Activated effector memory CD4-positive, alpha-beta T cell treated with anti-CD3 and anti-CD28 coated beads, Interleukin-2, amount 50 U/mL, for 16 hours (primary cell): ENCODE data around the gene ZMPSTE24.

Source experiments
- DNase-seq: peaks from one replicate; pipeline ENCODE4 v3.0.0-alpha.2; 2020

The ZMPSTE24 gene

DNA sequence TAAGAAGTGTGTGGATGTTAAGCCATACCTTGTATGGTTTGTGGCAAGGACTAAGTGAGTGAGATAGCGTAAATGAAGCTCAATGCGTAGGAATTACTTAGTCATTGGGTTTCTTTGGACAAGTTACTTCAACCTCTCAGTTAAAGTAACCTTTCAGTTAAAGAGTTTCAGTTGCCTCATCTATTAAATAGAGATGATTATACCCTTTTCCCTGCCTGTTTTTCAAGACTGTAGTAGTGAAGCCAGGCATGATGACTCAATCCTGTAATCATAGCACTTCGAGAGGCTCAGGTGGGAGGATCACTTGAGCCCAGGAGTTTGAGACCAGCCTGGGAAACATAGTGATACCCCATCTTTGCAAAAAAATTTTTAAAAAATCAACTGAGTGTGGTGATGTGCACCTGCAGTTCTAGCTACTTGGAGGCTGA, 6.3 kb downstream of the ZMPSTE24 start:
- DNase-seq: no peak

DNA sequence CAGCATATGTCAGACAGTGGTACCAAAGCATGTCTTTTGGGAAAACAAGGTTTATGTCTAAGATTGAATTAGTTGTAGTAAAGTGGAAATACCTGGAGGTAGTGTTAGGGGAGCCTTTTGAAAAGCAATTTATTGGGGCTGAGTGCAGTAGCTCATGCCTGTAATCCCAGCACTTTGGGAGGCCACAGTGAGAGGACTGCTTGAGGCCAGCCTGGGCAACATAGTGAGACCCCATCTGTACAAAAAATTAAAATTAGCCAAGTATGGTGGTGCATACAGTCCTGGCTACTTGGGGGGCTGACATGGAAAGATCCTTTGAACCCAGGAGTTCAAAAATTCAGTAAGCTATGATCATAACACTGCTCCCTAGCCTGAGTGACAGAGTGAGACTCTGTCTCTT, 7.3 kb downstream of the ZMPSTE24 start:
- no peak for DNase-seq

DNA sequence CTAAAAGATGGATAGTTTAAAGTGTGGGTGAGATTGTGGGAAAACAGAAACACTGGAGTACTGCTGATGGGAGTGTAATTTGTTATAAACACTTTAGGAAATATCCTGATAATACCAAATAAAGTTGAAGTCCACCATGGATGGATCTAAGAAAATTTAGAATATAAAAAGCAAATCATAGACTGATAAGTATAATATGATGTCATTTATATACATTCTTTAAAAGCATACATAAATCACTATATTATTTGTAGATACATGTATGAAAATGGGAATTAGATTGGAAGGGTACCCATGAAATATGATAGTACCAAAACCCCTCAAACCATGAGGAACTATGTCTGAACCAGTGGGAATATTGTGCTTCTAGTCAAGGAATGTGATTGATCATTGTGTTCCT, 7.9 kb downstream of the ZMPSTE24 start:
- no peak for DNase-seq

GRCh38 chr1:40266786-40267535, 8.9 kb downstream of the ZMPSTE24 start:
- DNase-seq: no peak

DNA sequence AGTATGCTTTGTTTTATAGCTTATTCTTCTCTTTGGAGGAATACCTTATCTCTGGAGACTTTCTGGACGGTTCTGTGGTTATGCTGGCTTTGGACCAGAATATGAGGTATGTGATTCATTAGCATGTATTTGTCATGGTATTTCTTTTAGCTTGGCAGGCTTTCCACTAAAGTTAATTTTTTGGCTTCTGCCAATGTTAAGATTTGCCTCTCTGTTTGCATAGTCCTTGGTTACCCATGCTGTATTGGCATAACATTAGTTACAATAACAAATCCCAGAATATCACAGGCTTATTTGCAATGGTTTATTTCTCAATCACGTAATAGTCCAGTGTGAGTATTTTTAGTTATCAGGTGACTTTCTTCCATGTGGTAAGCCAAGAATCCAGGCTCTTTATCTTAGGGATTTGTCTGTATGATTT, 9.7 kb downstream of the ZMPSTE24 start:
- no peak for DNase-seq

- no peak for DNase-seq
Measured at GRCh38 chr1:40268211-40268610, 10.2 kb downstream of the ZMPSTE24 start.

- DNase-seq: no peak
Measured at GRCh38 chr1:40270152-40270834, 12.3 kb downstream of the ZMPSTE24 start.

GRCh38 chr1:40272653-40273213, 14.7 kb downstream of the ZMPSTE24 start:
- DNase-seq: no peak

DNA sequence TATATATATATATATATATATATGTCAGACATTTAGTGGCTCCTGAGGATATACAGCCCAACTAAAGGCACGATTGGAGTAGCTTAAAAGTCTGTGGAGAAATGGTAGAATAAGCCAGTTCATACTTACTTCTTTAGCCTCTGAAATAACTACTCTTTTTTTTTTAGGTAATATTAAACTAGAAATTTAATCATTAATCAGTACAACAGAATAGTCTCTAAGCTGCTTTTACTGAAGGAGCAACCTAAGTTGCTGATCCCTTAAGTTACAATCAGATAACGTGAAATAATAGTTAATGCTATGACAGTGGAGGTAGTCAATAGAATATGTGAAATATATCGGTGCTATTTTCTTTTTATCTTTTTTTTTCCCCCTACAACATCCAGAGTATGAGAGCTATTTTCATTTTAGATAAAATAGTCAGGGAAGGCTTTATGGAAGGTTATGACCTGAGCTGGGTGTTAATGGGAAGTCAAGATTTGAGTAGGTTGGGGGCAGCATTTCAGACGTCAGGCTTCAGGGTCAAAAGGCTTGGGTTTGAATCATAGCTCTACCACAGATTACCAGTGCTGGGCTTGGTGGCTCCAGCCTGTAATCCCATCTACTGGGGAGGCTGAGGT, 15.6 kb downstream of the ZMPSTE24 start:
- no peak for DNase-seq

- no peak for DNase-seq
Measured at GRCh38 chr1:40274331-40274730, 16.3 kb downstream of the ZMPSTE24 start.

- no peak for DNase-seq
Measured at GRCh38 chr1:40276122-40276521, 18.1 kb downstream of the ZMPSTE24 start.

- no peak for DNase-seq
Measured at GRCh38 chr1:40281853-40282252, 23.8 kb downstream of the ZMPSTE24 start.

DNA sequence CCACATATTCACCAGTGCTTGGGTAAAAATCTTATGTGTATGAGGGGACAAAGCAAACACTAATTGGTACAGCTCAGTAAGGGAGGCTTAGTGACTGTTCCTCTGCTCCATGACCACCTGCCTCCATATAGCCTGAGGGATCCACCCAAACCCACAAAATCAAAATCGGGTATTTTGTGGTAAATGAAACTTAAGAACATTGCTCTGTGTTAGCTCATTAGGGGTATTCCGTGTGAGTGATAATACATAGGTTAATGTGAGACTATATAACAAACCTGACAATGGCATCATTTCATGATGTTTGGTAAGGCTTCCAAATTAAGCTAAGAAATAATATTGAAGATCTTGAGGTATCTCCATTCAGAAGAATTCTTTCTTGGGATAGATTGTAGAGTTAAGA, 33.3 kb downstream of the ZMPSTE24 start:
- no peak for DNase-seq

DNA sequence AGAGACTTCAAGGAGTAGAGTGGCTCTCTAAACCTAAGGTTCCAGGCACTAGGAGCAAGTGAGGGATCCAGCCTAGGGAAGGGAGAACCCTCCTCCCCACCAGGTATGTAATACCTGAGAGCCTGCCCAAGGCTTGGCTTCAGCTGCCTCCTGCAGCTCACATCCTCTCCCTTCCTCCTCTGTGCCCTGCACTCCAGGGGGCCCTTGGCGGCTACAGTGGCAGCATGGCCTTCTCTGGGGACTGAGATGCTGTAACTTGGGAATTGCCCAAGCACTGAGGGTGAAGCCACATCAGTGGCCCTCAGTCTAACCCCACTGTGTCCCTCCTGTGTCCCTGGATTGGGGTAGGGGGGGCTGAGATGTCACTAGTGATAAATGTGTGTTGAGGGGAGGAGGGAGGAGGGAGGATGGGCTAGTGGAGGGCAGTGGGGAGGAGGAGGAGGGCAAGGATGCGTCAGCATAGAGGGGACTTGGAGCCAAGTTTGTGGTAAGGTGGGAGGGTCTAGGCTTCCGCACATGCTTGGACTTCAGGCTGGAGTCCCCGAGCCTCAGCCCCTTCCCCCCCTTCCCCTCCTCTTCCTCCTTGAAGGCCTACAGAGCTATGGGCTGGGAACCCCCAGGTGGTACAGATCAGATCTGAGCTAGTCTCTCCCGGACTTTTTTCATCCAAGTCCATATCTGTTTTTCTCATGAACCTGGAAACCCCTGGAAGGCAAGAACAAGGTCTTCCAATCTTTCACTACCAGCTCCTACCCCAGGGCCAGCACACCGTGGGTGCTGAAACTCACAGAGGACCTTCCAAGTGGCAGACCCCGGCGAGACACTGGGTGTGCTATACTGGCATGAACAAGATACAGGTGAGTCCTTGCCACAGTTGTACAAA, 41.6 kb downstream of the ZMPSTE24 start:
- DNase-seq: no peak

DNA sequence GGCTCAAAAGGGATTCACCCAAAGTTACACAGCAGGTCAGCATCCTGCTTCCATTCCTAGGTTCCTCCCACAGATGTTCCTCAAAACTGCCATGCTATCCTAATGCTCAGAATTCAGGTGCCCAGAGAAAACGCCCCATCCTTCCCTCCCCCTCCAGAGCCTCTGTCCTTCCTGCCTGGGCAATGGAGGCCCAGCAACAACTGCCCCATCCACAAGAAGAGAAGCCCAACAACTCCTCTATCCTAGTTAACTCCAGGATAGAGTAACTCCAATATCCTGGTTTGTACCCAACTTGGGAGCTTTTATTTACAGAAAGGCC, 42.2 kb downstream of the ZMPSTE24 start:
- DNase-seq: no peak

- no peak for DNase-seq
Measured at GRCh38 chr1:40300651-40301050, 42.6 kb downstream of the ZMPSTE24 start.

DNA sequence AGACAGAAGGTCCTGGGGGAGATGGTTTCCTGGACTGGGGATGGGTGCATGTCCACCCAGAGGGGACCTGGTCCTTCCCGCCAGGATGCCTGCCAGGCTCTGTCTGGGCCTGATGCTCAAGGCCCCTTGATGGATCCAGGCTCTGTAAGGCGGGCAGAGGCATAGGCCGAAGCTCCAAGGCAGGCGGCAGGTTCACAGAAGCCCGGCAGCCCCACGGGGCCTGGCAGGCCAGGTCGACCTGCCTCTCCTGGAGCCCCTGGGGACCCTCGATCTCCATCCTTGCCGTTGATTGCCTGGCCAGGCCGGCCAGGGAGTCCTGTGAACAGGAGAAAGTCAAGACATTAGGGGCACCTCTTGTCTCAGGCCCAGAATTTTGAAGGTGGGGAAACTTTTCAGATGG, 43.0 kb downstream of the ZMPSTE24 start:
- no peak for DNase-seq

DNA sequence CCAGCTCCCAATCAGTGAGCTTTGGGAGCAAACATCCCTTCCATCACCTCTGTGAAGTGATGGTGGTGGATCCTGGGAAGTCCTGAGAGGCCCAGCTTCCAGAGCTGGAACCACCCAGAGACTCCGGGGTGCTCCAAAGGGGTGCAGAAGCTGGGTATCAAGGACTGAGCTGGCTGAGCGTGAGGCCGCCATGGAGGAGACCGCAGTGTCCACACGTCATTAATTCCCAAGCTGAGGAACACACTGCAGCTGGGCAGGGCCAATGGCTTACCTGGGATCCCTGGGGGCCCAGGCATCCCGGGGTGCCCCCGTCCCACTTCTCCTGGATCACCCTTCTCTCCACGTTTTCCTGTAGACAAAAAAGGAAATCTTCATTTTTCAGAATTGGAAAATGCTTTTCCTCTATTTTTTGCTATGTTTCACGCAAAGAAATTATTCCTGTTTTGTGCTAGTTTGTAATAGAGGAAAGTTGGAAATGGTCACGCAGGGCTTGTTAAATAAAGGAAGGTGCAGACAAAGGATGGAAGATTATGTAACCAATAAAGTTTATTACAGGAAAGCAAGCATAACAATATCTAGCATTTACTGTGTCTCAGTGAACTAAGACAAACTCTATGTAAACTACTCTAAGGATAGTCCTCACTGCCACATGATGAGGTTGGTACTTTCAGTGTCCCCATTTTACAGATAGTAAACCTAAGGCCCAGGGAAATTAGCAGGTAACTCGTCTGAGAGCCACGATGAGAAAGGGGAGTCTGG, 43.7 kb downstream of the ZMPSTE24 start:
- no peak for DNase-seq

DNA sequence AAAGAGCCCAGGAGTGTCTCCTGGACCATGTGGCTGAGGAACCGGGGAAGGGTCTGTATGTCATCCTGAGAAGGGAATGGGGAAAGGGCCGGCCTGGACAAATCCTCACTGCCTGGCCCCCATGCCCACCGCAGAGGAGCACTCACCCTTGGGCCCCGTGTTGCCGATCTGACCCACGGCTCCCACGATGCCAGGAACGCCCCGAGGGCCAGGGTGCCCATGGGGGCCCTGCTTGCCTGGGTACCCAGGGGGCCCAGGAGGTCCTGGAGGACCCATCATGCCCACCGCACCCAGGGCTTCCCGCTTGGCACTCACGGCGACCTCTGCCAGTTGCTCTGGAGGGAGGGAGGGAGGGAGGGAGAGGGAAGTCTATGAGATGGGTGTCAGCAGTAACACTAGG, 44.4 kb downstream of the ZMPSTE24 start:
- no peak for DNase-seq

- DNase-seq: no peak
Measured at GRCh38 chr1:40303051-40303771, 45.2 kb downstream of the ZMPSTE24 start.

DNA sequence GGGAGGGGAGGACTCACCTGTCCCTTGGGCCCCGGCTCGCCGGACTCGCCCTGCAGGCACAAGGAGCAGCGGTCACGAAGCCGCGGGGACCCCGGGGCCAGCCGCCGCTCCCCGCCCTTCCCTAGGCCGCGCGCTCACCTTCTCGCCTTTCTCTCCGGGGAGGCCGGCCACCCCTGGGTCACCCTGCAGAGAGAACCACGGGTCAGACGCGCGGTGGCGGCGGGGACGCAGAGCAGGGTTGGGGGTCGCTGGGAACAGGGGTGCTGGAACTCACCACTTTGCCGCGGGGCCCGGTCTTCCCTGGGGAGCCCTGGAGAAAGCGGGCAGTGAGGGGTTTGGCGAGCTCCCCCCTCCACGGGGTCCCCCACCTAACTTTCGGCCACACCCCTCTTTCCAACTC, 45.8 kb downstream of the ZMPSTE24 start:
- no peak for DNase-seq

DNA sequence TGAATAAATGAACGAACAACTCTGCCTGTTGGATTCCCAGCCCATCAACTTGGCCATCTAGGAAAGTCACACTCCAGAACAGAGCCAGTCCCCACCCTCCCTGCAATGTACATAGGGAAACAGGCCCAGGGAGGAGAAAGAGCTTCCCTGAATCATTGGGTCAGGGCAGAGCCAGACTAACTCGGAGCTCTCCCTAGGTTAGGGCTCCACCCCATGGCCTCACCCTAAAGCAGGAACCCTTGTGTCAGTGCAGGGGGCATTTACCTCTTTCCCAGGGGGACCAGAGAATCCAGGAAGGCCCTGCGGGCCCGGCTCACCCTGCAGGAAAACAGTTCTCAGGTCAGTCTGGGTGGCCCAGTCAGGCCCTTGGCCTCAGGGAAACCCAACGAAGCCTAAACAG, 47.4 kb downstream of the ZMPSTE24 start:
- no peak for DNase-seq
